Upper lobe of left lung (tissue), 6 donors: ENCODE results near the gene SCN8A. TPM values are rescaled to one million over a fixed set of nuclear protein-coding genes. Genes with fewer than 3 reads are reported as not detected.

Experiments
- ATAC-seq, 2 donors: fragments of 200-7000 bp; cut with Tn5 transposase; one replicate each; pipeline ENCODE4 v1.9.1; 2022; ENCODE audit warnings: mild to moderate bottlenecking in 2 of 2, moderate library complexity in 2 of 2; ENCODE audit not compliant: low FRiP score in 2 of 2
- DNase-seq, 2 donors: peaks; one replicate each; pipeline ENCODE4 v3.0.0-alpha.2; 2019 to 2020
- H3K27ac ChIP-seq, 4 donors: fragments of 200-600 bp; sonication (generic); one replicate each; pipeline ENCODE4 v1.5.1; 2016 to 2019
- H3K27me3 ChIP-seq, 4 donors: fragments of 200-600 bp; sonication (generic); one replicate each; pipeline ENCODE4 v1.5.1; 2017 to 2019
- H3K36me3 ChIP-seq, 4 donors: fragments of 200-600 bp; sonication (generic); one replicate each; pipeline ENCODE4 v1.5.1; 2016 to 2019
- H3K4me1 ChIP-seq, 4 donors: fragments of 200-600 bp; sonication (generic); one replicate each; pipeline ENCODE4 v1.5.1; 2018 to 2019
- H3K4me3 ChIP-seq, 4 donors: fragments of 200-600 bp; sonication (generic); one replicate each; pipeline ENCODE4 v1.5.1; 2017 to 2019; ENCODE audit warnings: mild to moderate bottlenecking in 2 of 4, moderate library complexity in 1 of 4
- H3K9me3 ChIP-seq, 4 donors: fragments of 200-600 bp; sonication (generic); one replicate each; pipeline ENCODE4 v1.5.1; 2018 to 2019
- CTCF ChIP-seq, 6 experiments: fragments of 450-650 bp in 4 of 6; fragments of 200-600 bp in 2 of 6; sonication (generic) in 2 of 6; IDR thresholded peaks; one replicate each; pipeline ENCODE4 v1.5.1; 2016 to 2019; ENCODE audit warnings: antibody characterized with exemption in 6 of 6
- EP300 ChIP-seq, 4 donors: sonication (generic); formaldehyde crosslinking; IDR thresholded peaks; one replicate each; pipeline ENCODE4 v1.5.1; 2017; ENCODE audit warnings: antibody characterized with exemption in 4 of 4, control low read depth in 2 of 4
- POLR2A ChIP-seq, 4 donors: fragments of 450-650 bp; IDR thresholded peaks; one replicate each; pipeline ENCODE4 v1.5.1; 2016 to 2017; ENCODE audit warnings: antibody characterized with exemption in 4 of 4, mild to moderate bottlenecking in 2 of 4
- POLR2AphosphoS5 ChIP-seq, 2 donors: sonication (generic); formaldehyde crosslinking; IDR thresholded peaks; one replicate each; pipeline ENCODE4 v1.5.1; 2017; ENCODE audit warnings: antibody characterized with exemption in 2 of 2
- WGBS, 2 donors: methylation state at CpG; one replicate each; pipeline ENCODE4 v1.1.5; 2017 to 2018; 5-methylcytosine and 5-hydroxymethylcytosine counted together
- total RNA-seq, 6 donors: library from RNA; depleted of rRNA in 4 of 6; stranded (reverse); fragments of >200 nt in 4 of 6; gene quantifications; one replicate each; pipeline versions ENCODE4 v1.1.0 to v1.2.1, GENCODE V29; 2016 to 2021
- donor health status: DM: no; HTN: no; CAD: no; lungs with moderate emphysema.
- donor health status: DM: no; HTN: yes; CAD: no; lungs with severe emphysema.

The SCN8A gene
- total RNA-seq, 6 donors from 2014 or later = 0.11 to 1.1 (median 0.37) TPM; not detected in 1

- peak overlapping the region in 3 of 4 donors; percentile 86 to 89 (median 88) for H3K27ac ChIP-seq
- peak overlapping the region in 3 of 4 donors; percentile 46 to 61 (median 56) for H3K4me3 ChIP-seq
- no peak for ATAC-seq
- H3K27me3 ChIP-seq = no peaks in the 10 kb centered on the region
- no peaks in the 10 kb centered on the region for H3K9me3 ChIP-seq
- no peak for DNase-seq
- H3K4me1 ChIP-seq = peaks cover 8 to 23% (median 10%) of the 10 kb centered on the region in 4 donors
- no peak for TF ChIP-seq EP300 (IDR thresholded peaks at IDR 0.05)
- TF ChIP-seq POLR2AphosphoS5 (IDR thresholded peaks at IDR 0.05) = no peak
- TF ChIP-seq POLR2A (IDR thresholded peaks at IDR 0.05) = no peak
- no peak for TF ChIP-seq CTCF (IDR thresholded peaks at IDR 0.05)
- WGBS, 2 donors = 10 to 21% methylated on average over 8 to 22 of the region's 34 CpGs
- H3K36me3 ChIP-seq = no peaks in the 10 kb centered on the region
These were observed 222.9 kb downstream of the SCN8A start for GRCh38 chr12:51813931-51814310.

DNA sequence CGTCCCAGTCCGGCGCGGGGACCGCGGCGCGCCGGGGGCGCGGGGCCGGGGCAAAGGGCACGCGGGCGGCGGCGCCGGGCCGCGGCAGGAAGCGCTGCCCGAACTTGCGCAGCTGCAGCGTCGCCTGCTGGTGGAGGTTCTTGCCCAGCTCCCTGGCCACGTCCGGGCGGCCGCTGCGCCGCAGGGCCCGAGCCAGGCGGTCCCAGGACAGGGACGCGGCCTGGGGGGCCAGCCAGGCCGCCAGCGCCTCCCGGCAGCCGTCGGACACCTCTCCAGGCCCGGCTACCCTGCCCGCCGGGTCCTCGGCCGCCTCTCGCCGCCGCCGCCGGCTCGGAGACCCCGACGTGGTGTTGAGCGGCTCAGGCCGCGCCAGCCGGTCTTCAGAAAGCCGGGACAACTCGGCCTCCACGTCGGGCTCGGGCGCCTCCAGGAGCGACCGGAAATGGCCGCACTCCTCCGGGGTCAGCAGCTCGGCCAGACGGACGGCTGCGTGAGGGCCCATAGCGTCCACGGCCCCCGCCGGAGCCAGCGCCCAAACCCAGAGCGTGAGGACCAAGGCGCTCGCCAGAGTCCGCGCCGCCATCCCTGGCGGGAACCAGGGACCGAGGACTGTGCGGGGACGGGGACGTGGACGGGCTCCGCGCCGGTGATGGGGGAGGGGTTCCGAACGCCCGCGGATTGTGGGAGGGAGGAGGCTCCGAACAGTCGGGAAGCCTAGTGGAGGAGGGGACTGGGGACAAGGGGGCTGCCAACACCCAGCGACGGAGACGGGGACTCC is 223.5 kb downstream of the SCN8A start:
- peak overlapping the region; percentile 5 to 61 (median 51) for H3K4me3 ChIP-seq
- WGBS, 2 donors = 6 to 10% methylated on average over 12 to 59 of the region's 100 CpGs
- H3K4me1 ChIP-seq = peaks cover 8 to 24% (median 10%) of the 10 kb centered on the region in 4 donors
- DNase-seq (peak; percentile 71 to 95), ATAC-seq (peak; percentile 64 to 95)
- no peaks in the 10 kb centered on the region for H3K36me3 ChIP-seq
- TF ChIP-seq POLR2AphosphoS5 (IDR thresholded peaks at IDR 0.05) (peak in 1 of 2 donors; percentile 37), POLR2A (IDR thresholded peaks at IDR 0.05) (peak in 2 of 4 donors; percentile 52 to 77), CTCF (IDR thresholded peaks at IDR 0.05) (peak; percentile 77 to 97 (median 94)), EP300 (IDR thresholded peaks at IDR 0.05) (no peak)
- no peaks in the 10 kb centered on the region for H3K27me3 ChIP-seq
- no peaks in the 10 kb centered on the region for H3K9me3 ChIP-seq
- H3K27ac ChIP-seq = peak overlapping the region; percentile 69 to 89 (median 87)

GRCh38 chr12:51815571-51815970 is 224.5 kb downstream of the SCN8A start:
- WGBS, 2 donors = 89 to 91% methylated on average over 6 of the region's 6 CpGs
- Histone ChIP-seq H3K36me3 (no peaks in the 10 kb centered on the region), H3K27me3 (peaks cover 0 to 5% (median 3%) of the 10 kb centered on the region in 4 donors), H3K4me1 (peaks cover 12 to 35% (median 16%) of the 10 kb centered on the region in 4 donors), H3K4me3 (no peak overlapping the region), H3K9me3 (no peaks in the 10 kb centered on the region), H3K27ac (no peak overlapping the region)
- DNase-seq = no peak
- no peak for TF ChIP-seq POLR2A (IDR thresholded peaks at IDR 0.05)
- no peak for TF ChIP-seq EP300 (IDR thresholded peaks at IDR 0.05)
- no peak for TF ChIP-seq POLR2AphosphoS5 (IDR thresholded peaks at IDR 0.05)
- no peak for ATAC-seq

GRCh38 chr12:51817027-51817953 is 226.3 kb downstream of the SCN8A start:
- no peak for DNase-seq
- Histone ChIP-seq H3K9me3 (no peaks in the 10 kb centered on the region), H3K4me1 (peaks cover 10 to 41% (median 16%) of the 10 kb centered on the region in 4 donors), H3K27ac (no peak overlapping the region), H3K4me3 (no peak overlapping the region), H3K36me3 (no peaks in the 10 kb centered on the region), H3K27me3 (peaks cover 0 to 18% (median 9%) of the 10 kb centered on the region in 4 donors)
- WGBS, 2 donors = 87 to 91% methylated on average over 9 to 10 of the region's 10 CpGs
- TF ChIP-seq POLR2AphosphoS5 (IDR thresholded peaks at IDR 0.05) = no peak
- TF ChIP-seq CTCF (IDR thresholded peaks at IDR 0.05) = no peak
- TF ChIP-seq EP300 (IDR thresholded peaks at IDR 0.05) = no peak
- no peak for TF ChIP-seq POLR2A (IDR thresholded peaks at IDR 0.05)
- ATAC-seq = no peak

DNA sequence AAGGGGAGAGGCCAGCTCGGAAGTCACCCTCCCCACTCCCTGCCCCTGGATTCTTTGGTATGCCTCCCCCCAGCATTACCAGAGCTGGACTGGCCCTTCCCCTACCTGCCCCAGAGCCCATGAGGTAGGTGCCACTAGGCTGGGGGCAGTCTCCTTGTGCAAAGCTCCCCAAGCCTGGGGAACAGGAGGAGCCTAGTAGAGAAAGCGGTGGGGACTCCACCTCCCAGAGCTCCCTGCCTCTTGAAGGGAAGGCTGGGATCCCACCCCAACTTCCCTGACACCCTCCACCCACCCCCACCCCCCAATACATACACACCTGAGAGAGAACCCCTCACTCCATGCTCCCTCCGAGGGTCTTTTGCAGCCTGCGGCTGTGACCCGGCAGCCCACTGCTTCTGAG is 227.1 kb downstream of the SCN8A start:
- peaks cover 10 to 41% (median 16%) of the 10 kb centered on the region in 4 donors for H3K4me1 ChIP-seq
- no peak for TF ChIP-seq POLR2AphosphoS5 (IDR thresholded peaks at IDR 0.05)
- no peak for TF ChIP-seq EP300 (IDR thresholded peaks at IDR 0.05)
- no peak for TF ChIP-seq POLR2A (IDR thresholded peaks at IDR 0.05)
- no peak for TF ChIP-seq CTCF (IDR thresholded peaks at IDR 0.05)
- H3K27ac ChIP-seq = no peak overlapping the region
- DNase-seq (no peak), ATAC-seq (no peak)
- no peak overlapping the region for H3K4me3 ChIP-seq
- no peaks in the 10 kb centered on the region for H3K36me3 ChIP-seq
- no peaks in the 10 kb centered on the region for H3K9me3 ChIP-seq
- peaks cover 0 to 18% (median 9%) of the 10 kb centered on the region in 4 donors for H3K27me3 ChIP-seq
- 70 to 85% methylated on average over 2 to 5 of the region's 5 CpGs for WGBS, 2 donors
